Breast epithelium (tissue), 3 donors: ENCODE measurements around the gene LPAR1.

Source experiments
- POLR2AphosphoS5 ChIP-seq, 3 donors: sonication (generic); formaldehyde crosslinking; IDR thresholded peaks; one replicate each; pipeline ENCODE4 v1.6.1; 2017; ENCODE audit warnings: antibody characterized with exemption in 3 of 3
- TF ChIP-seq, protein P1 (sequence below), 3 donors: fragments of 450-650 bp; IDR thresholded peaks; one replicate each; pipeline ENCODE4 v1.5.1; 2016 to 2017; ENCODE audit warnings: antibody characterized with exemption in 3 of 3, mild to moderate bottlenecking in 3 of 3, moderate library complexity in 3 of 3

- TF ChIP-seq POLR2AphosphoS5 (IDR thresholded peaks at IDR 0.05) = no peak
- TF ChIP-seq, protein P1, sequence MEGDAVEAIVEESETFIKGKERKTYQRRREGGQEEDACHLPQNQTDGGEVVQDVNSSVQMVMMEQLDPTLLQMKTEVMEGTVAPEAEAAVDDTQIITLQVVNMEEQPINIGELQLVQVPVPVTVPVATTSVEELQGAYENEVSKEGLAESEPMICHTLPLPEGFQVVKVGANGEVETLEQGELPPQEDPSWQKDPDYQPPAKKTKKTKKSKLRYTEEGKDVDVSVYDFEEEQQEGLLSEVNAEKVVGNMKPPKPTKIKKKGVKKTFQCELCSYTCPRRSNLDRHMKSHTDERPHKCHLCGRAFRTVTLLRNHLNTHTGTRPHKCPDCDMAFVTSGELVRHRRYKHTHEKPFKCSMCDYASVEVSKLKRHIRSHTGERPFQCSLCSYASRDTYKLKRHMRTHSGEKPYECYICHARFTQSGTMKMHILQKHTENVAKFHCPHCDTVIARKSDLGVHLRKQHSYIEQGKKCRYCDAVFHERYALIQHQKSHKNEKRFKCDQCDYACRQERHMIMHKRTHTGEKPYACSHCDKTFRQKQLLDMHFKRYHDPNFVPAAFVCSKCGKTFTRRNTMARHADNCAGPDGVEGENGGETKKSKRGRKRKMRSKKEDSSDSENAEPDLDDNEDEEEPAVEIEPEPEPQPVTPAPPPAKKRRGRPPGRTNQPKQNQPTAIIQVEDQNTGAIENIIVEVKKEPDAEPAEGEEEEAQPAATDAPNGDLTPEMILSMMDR (IDR thresholded peaks at IDR 0.05) = no peak
These were observed 40.4 kb downstream of the LPAR1 start for GRCh38 chr9:110997847-110998246.
